Measurements from ENCODE around the gene GPRC6A.

GPRC6A gene

DNA sequence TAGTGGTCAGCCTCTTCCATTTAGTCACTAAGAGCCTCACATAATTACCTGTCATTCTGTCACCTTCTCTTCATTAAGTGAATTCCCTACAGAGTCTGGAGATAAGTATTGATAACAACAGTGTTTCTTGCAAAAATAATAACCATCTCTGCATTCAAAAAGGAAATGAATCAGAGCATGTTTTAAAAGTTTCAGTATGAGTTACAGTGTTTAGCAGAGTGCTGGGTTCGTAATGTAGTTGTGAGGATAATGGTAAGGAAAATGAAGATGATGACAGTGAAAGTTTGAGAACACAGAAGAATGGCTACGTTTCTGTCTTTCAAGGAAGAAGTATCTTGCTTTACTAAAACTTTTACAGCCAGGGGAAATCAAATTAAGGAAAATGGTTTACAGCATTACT, 31.3 kb downstream of the GPRC6A start:
- ChIA-PET CTCF (no interaction called here), POLR2A (no interaction called here)
- DNase-seq (ENCODE audit: extremely low spot score): no peak

DNA sequence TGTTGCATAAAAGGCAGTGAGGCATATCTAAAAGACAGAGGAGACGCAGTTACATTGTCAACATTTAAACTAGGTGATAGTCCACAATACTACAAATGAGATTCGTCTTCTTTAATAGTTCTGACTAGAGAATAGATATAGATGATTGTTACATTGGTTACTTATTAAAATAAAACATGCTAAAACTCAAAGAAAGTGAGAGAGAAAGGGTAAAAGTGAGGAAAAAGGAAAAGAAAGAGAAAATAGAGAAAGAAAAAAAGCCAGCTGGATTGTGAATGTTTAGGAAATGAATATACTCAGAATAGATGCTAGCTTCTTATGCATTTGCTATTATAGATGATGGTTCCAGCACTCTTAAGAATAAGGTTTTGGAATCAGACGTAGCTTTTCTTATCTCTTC, 35.7 kb downstream of the GPRC6A start:
- ChIA-PET CTCF (no interaction called here), POLR2A (no interaction called here)
- DNase-seq (ENCODE audit: extremely low spot score): no peak
- TF ChIP-seq, protein P1, sequence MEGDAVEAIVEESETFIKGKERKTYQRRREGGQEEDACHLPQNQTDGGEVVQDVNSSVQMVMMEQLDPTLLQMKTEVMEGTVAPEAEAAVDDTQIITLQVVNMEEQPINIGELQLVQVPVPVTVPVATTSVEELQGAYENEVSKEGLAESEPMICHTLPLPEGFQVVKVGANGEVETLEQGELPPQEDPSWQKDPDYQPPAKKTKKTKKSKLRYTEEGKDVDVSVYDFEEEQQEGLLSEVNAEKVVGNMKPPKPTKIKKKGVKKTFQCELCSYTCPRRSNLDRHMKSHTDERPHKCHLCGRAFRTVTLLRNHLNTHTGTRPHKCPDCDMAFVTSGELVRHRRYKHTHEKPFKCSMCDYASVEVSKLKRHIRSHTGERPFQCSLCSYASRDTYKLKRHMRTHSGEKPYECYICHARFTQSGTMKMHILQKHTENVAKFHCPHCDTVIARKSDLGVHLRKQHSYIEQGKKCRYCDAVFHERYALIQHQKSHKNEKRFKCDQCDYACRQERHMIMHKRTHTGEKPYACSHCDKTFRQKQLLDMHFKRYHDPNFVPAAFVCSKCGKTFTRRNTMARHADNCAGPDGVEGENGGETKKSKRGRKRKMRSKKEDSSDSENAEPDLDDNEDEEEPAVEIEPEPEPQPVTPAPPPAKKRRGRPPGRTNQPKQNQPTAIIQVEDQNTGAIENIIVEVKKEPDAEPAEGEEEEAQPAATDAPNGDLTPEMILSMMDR (IDR thresholded peaks at IDR 0.05; ENCODE audit: control extremely low read depth, extremely low read depth, low read depth, missing control alignments): no peak

More for the DNA sequence above, 31.3 kb downstream of the GPRC6A start:
- TF ChIP-seq, protein P1 (IDR thresholded peaks at IDR 0.05; ENCODE audit: control extremely low read depth, extremely low read depth, low read depth, missing control alignments): no peak

GRCh38 chr6:116783852-116784251, 45.0 kb downstream of the GPRC6A start:
- TF ChIP-seq, protein P1 (IDR thresholded peaks at IDR 0.05; ENCODE audit: control extremely low read depth, extremely low read depth, low read depth, missing control alignments): no peak
- DNase-seq (ENCODE audit: extremely low spot score): no peak
- ChIA-PET POLR2A (no interaction called here), CTCF (interaction anchor here (1.5 kb wide), 1 partner anchor 13 kb away, joined by 8 read pairs; no protein-coding TSS in a partner anchor)

GRCh38 chr6:116779573-116780164, 49.2 kb downstream of the GPRC6A start:
- TF ChIP-seq, protein P1 (IDR thresholded peaks at IDR 0.05; ENCODE audit: control extremely low read depth, extremely low read depth, low read depth, missing control alignments): peak; percentile 35
- POLR2A ChIA-PET: no interaction called here
- DNase-seq (ENCODE audit: extremely low spot score): peak; percentile 31
- CTCF ChIA-PET: interaction anchor here (0.6 to 1.5 kb wide), 4 partner anchors 11 to 190 kb away, joined by 3 to 4 read pairs (median 3); no protein-coding TSS in a partner anchor

DNA sequence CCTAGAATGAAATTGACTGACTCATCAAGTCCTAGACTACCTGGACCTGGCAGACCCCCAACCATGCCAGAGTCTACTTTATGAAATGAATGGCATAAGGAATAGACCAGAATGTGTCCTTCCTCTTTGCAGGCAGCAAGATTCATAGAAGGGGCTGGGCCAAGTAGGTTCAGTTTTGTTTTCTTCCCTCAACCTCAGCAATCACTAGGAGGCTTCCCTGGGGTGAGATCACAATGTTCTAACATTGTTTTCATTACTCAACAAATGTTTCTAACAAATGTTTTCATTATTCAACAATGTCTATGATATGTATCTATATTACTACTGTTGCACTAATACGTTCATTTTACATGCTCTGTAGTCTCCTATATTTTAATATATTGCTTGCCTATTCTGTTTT, 55.0 kb downstream of the GPRC6A start:
- POLR2A ChIA-PET: no interaction called here
- no peak for DNase-seq (ENCODE audit: extremely low spot score)
- CTCF ChIA-PET: no interaction called here
- TF ChIP-seq, protein P1 (IDR thresholded peaks at IDR 0.05; ENCODE audit: control extremely low read depth, extremely low read depth, low read depth, missing control alignments): no peak

GRCh38 chr6:116772450-116772849, 56.4 kb downstream of the GPRC6A start:
- ChIA-PET POLR2A (no interaction called here), CTCF (no interaction called here)
- no peak for DNase-seq (ENCODE audit: extremely low spot score)
- TF ChIP-seq, protein P1 (IDR thresholded peaks at IDR 0.05; ENCODE audit: control extremely low read depth, extremely low read depth, low read depth, missing control alignments): no peak

All from GM10248 (cell line).